AG10803 (cell line): ENCODE data around the gene NDUFA12.

ENCODE experiments used
- DNase-seq: peaks from one replicate; pipeline ENCODE4 v3.0.0; 2010; ENCODE audit warnings: low read depth
- H3K4me3 ChIP-seq: 2 replicates; pipeline ENCODE4 v1.5.1; 2011; ENCODE audit warnings: mild to moderate bottlenecking, low read length, control low read depth
- CTCF ChIP-seq: conservative IDR thresholded peaks from 2 replicates; pipeline ENCODE4 v1.5.1; 2011; ENCODE audit warnings: mild to moderate bottlenecking, low read length, control low read depth, inconsistent platforms

NDUFA12 gene

GRCh38 chr12:94983321-94983720 lies 20.2 kb downstream of the NDUFA12 start:
- H3K4me3 ChIP-seq: no peak overlapping the region
- DNase-seq: no peak
- TF ChIP-seq CTCF: no peak

GRCh38 chr12:94982456-94982855 lies 21.0 kb downstream of the NDUFA12 start:
- no peak for TF ChIP-seq CTCF
- DNase-seq: peak; percentile 47
- H3K4me3 ChIP-seq: no peak overlapping the region

- peak; percentile 32 for DNase-seq
- H3K4me3 ChIP-seq: no peak overlapping the region
- TF ChIP-seq CTCF: peak; percentile 42
Observed at GRCh38 chr12:94980577-94980976, 22.9 kb downstream of the NDUFA12 start.

GRCh38 chr12:94979941-94980340 lies 23.6 kb downstream of the NDUFA12 start:
- H3K4me3 ChIP-seq: no peak overlapping the region
- DNase-seq: no peak
- no peak for TF ChIP-seq CTCF

GRCh38 chr12:94977766-94978468 lies 25.6 kb downstream of the NDUFA12 start:
- no peak for DNase-seq
- no peak for TF ChIP-seq CTCF
- H3K4me3 ChIP-seq: no peak overlapping the region

GRCh38 chr12:94973221-94973620 lies 30.3 kb downstream of the NDUFA12 start:
- H3K4me3 ChIP-seq: no peak overlapping the region
- no peak for TF ChIP-seq CTCF
- no peak for DNase-seq

- no peak overlapping the region for H3K4me3 ChIP-seq
- no peak for DNase-seq
- TF ChIP-seq CTCF: no peak
Observed at GRCh38 chr12:94972795-94973194, 30.7 kb downstream of the NDUFA12 start.
